Measurements from ENCODE around the gene BTBD1.
"Not testable (repeated sequence)": the region's sequence is repeated elsewhere in the genome, so short reads cannot be mapped to it uniquely, and the experiment has no call there.

Gene BTBD1

GRCh38 chr15:83044156-83044555, 22.9 kb downstream of the BTBD1 start:
- no peak overlapping the region for H2AFZ ChIP-seq (ENCODE audit: low read depth)
- H3K36me3 ChIP-seq (ENCODE audit: insufficient read depth), result peaks cover 10% of the 10 kb centered on the region; the same call in 1 of the 2 replicates
- no peaks in the 10 kb centered on the region for H3K4me1 ChIP-seq (ENCODE audit: low read depth, poor library complexity, severe bottlenecking)
- no peak for TF ChIP-seq CTCF (conservative IDR thresholded peaks at IDR 0.05; ENCODE audit: low read depth, low read length)
- no peak overlapping the region for H3K27ac ChIP-seq
- peaks cover 19% of the 10 kb centered on the region; the same call in 1 of the 2 replicates for H3K79me2 ChIP-seq (ENCODE audit: insufficient read depth, low read depth)
- no peaks in the 10 kb centered on the region for H3K27me3 ChIP-seq (ENCODE audit: insufficient read depth, low read depth)
- H3K9ac ChIP-seq, result no peak overlapping the region
- no peak overlapping the region for H3K4me3 ChIP-seq (IDR thresholded peaks at IDR 0.05; ENCODE audit: insufficient read depth, low read depth, low read length)
- no peaks in the 10 kb centered on the region for H4K20me1 ChIP-seq (ENCODE audit: insufficient read depth)
- no peak overlapping the region for H3K4me2 ChIP-seq

DNA sequence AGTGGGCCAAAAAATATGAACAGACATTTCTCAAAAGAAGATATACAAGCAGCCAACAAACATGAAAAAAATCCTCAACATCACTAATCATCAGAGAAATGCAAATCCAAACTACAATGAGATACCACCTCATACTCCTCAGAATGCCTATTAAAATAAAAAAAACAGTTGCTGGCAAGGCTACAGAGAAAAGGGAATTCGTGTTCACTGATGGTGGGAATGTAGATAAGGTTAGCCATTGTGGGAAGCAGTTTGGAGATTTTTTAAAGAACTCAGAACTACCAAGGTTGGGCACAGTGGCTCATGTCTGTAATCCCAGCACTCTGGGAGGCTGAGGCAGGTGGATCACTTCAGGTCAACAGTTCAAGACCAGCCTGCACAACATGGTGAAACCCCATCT, 27.8 kb downstream of the BTBD1 start:
- peaks cover 69% of the 10 kb centered on the region for H3K79me2 ChIP-seq (ENCODE audit: insufficient read depth, low read depth)
- no peaks in the 10 kb centered on the region for H3K4me1 ChIP-seq (ENCODE audit: low read depth, poor library complexity, severe bottlenecking)
- peaks cover 14% of the 10 kb centered on the region for H3K36me3 ChIP-seq (ENCODE audit: insufficient read depth)
- TF ChIP-seq CTCF (conservative IDR thresholded peaks at IDR 0.05; ENCODE audit: low read depth, low read length), result no peak
- no peak overlapping the region for H3K4me3 ChIP-seq (IDR thresholded peaks at IDR 0.05; ENCODE audit: insufficient read depth, low read depth, low read length)
- H3K4me2 ChIP-seq, result no peak overlapping the region
- H4K20me1 ChIP-seq (ENCODE audit: insufficient read depth), result peaks cover 18% of the 10 kb centered on the region; the same call in 1 of the 2 replicates
- no peak overlapping the region for H3K27ac ChIP-seq
- no peak overlapping the region for H3K9ac ChIP-seq
- no peak overlapping the region for H2AFZ ChIP-seq (ENCODE audit: low read depth)
- no peaks in the 10 kb centered on the region for H3K27me3 ChIP-seq (ENCODE audit: insufficient read depth, low read depth)

DNA sequence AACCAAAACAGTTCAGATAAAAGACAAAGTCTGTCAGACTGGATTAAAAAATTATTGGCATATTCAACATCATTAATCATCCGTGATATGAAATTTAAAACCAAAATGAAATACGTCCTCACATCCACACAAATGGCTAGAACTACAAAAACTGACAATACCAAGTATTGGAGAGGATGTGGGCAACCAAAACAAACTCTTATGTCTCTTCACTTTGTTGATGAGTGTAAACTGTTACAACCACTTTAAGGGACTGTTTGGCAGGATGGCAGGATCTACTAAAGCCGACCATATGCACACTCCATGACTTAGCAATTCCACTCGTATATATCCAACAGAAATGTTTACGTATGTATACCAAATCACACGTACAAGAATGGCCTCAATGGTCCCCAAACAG, 30.8 kb downstream of the BTBD1 start:
- no peak overlapping the region for H3K4me3 ChIP-seq (IDR thresholded peaks at IDR 0.05; ENCODE audit: insufficient read depth, low read depth, low read length)
- no peak overlapping the region for H2AFZ ChIP-seq (ENCODE audit: low read depth)
- H3K27me3 ChIP-seq (ENCODE audit: insufficient read depth, low read depth), result no peaks in the 10 kb centered on the region
- H3K36me3 ChIP-seq (ENCODE audit: insufficient read depth), result peaks cover 10% of the 10 kb centered on the region
- H3K4me2 ChIP-seq, result no peak overlapping the region
- no peak overlapping the region for H3K9ac ChIP-seq
- H3K27ac ChIP-seq, result no peak overlapping the region
- no peak for TF ChIP-seq CTCF (conservative IDR thresholded peaks at IDR 0.05; ENCODE audit: low read depth, low read length)
- H4K20me1 ChIP-seq (ENCODE audit: insufficient read depth), result peaks cover 18% of the 10 kb centered on the region; the same call in 1 of the 2 replicates
- peaks cover 80% of the 10 kb centered on the region for H3K79me2 ChIP-seq (ENCODE audit: insufficient read depth, low read depth)
- H3K4me1 ChIP-seq (ENCODE audit: low read depth, poor library complexity, severe bottlenecking), result no peaks in the 10 kb centered on the region

- H3K9ac ChIP-seq; H3K27me3 ChIP-seq (ENCODE audit: insufficient read depth, low read depth); H3K4me3 ChIP-seq (IDR thresholded peaks at IDR 0.05; ENCODE audit: insufficient read depth, low read depth, low read length); H3K4me1 ChIP-seq (ENCODE audit: low read depth, poor library complexity, severe bottlenecking); H4K20me1 ChIP-seq (ENCODE audit: insufficient read depth); H3K4me2 ChIP-seq; H3K36me3 ChIP-seq (ENCODE audit: insufficient read depth); H3K27ac ChIP-seq; H2AFZ ChIP-seq (ENCODE audit: low read depth): not testable (repeated sequence)
- peaks cover 54% of the 10 kb centered on the region for H3K79me2 ChIP-seq (ENCODE audit: insufficient read depth, low read depth)
Measured at GRCh38 chr15:83031234-83031633, 35.8 kb downstream of the BTBD1 start.

DNA sequence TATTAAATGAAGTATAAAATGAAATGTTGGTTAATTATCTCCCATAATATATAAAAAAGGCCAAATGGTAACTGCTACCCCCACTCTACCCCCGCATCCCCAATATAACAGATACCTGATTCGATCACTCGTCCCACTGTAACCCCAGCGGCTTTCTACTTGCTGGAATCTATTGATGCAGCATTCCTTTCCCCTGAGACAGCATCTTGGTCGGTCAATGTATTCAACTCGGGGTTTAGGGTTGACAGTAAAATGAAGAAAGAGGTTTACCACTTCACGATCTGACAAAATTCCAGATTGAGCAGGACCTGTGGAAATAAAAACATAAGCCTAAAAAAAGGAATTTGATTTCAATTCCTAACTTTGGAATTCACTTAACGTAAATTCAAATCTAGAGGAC, 37.0 kb downstream of the BTBD1 start:
- Histone ChIP-seq H3K4me1 (ENCODE audit: low read depth, poor library complexity, severe bottlenecking) (no peaks in the 10 kb centered on the region), H3K9ac (no peak overlapping the region), H3K36me3 (ENCODE audit: insufficient read depth) (peaks cover 8% of the 10 kb centered on the region), H3K27ac (no peak overlapping the region), H3K4me3 (IDR thresholded peaks at IDR 0.05; ENCODE audit: insufficient read depth, low read depth, low read length) (no peak overlapping the region), H3K79me2 (ENCODE audit: insufficient read depth, low read depth) (peaks cover 42% of the 10 kb centered on the region), H3K27me3 (ENCODE audit: insufficient read depth, low read depth) (no peaks in the 10 kb centered on the region), H3K4me2 (no peak overlapping the region), H4K20me1 (ENCODE audit: insufficient read depth) (0 out of 2 replicates have a peak, but pooled peaks cover 4% of the 10 kb centered on the region), H2AFZ (ENCODE audit: low read depth) (no peak overlapping the region)
- no peak for TF ChIP-seq CTCF (conservative IDR thresholded peaks at IDR 0.05; ENCODE audit: low read depth, low read length)
